KMS-11 (cell line): ENCODE measurements around the gene GHRH.

ENCODE experiments used
- H2AFZ ChIP-seq: fragments of 200-600 bp; sonication (generic); 2 replicates; pipeline ENCODE4 v1.6.1; 2016; ENCODE audit warnings: antibody characterized with exemption, mixed run types, low read depth
- H3K27ac ChIP-seq: fragments of 200-600 bp; sonication (generic); 2 replicates; pipeline ENCODE4 v1.6.1; 2016; ENCODE audit warnings: mild to moderate bottlenecking, mixed run types
- H3K27me3 ChIP-seq: fragments of 200-600 bp; sonication (generic); 2 replicates; pipeline ENCODE4 v1.6.1; 2017; ENCODE audit warnings: mild to moderate bottlenecking, low read depth, mixed run types, moderate library complexity; ENCODE audit not compliant: insufficient read depth
- H3K36me3 ChIP-seq: fragments of 200-600 bp; sonication (generic); 2 replicates; pipeline ENCODE4 v1.6.1; 2017; ENCODE audit warnings: mild to moderate bottlenecking, mixed run types; ENCODE audit not compliant: insufficient read depth
- H3K4me1 ChIP-seq: fragments of 200-600 bp; sonication (generic); 2 replicates; pipeline ENCODE4 v1.6.1; 2016; ENCODE audit warnings: mild to moderate bottlenecking, low read depth, mixed run types; ENCODE audit not compliant: poor library complexity, severe bottlenecking
- H3K4me2 ChIP-seq: fragments of 200-600 bp; sonication (generic); 2 replicates; pipeline ENCODE4 v1.7.0; 2016; ENCODE audit warnings: mild to moderate bottlenecking, mixed run types
- H3K4me3 ChIP-seq: fragments of 200-600 bp; sonication (generic); IDR thresholded peaks from 2 replicates; pipeline ENCODE4 v1.6.1; 2017; ENCODE audit warnings: low read depth, low read length, mixed read lengths; ENCODE audit not compliant: insufficient read depth
- H3K79me2 ChIP-seq: fragments of 200-600 bp; sonication (generic); 2 replicates; pipeline ENCODE4 v1.6.1; 2016; ENCODE audit warnings: low read depth, mixed run types; ENCODE audit not compliant: insufficient read depth
- H3K9ac ChIP-seq: fragments of 200-600 bp; sonication (generic); 2 replicates; pipeline ENCODE4 v1.6.1; 2016; ENCODE audit warnings: mild to moderate bottlenecking, mixed run types
- H4K20me1 ChIP-seq: fragments of 200-600 bp; sonication (generic); 2 replicates; pipeline ENCODE4 v1.6.1; 2016; ENCODE audit warnings: mild to moderate bottlenecking, mixed run types; ENCODE audit not compliant: insufficient read depth
- CTCF ChIP-seq: fragments of 200-600 bp; sonication (generic); conservative IDR thresholded peaks from 2 replicates; pipeline ENCODE4 v1.6.1; 2017; ENCODE audit warnings: low read depth, mild to moderate bottlenecking, antibody characterized with exemption, low read length, moderate library complexity, mixed read lengths

GHRH gene

GRCh38 chr20:37228656-37229055 lies 33.0 kb downstream of the GHRH start:
- Histone ChIP-seq H2AFZ (no peak overlapping the region), H3K79me2 (no peaks in the 10 kb centered on the region), H3K27ac (no peak overlapping the region), H3K9ac (no peak overlapping the region), H3K27me3 (no peaks in the 10 kb centered on the region), H3K4me3 (no peak overlapping the region), H3K4me2 (no peak overlapping the region), H3K36me3 (peaks cover 20% of the 10 kb centered on the region; the same call in 1 of the 2 replicates), H3K4me1 (no peaks in the 10 kb centered on the region), H4K20me1 (no peaks in the 10 kb centered on the region)
- TF ChIP-seq CTCF = no peak

- no peak overlapping the region for H3K27ac ChIP-seq
- no peak overlapping the region for H3K4me2 ChIP-seq
- TF ChIP-seq CTCF = no peak
- peaks cover 22% of the 10 kb centered on the region; the same call in 1 of the 2 replicates for H3K36me3 ChIP-seq
- H3K4me1 ChIP-seq = peaks cover 2% of the 10 kb centered on the region
- no peaks in the 10 kb centered on the region for H4K20me1 ChIP-seq
- H3K79me2 ChIP-seq = no peaks in the 10 kb centered on the region
- no peak overlapping the region for H2AFZ ChIP-seq
- no peak overlapping the region for H3K9ac ChIP-seq
- H3K27me3 ChIP-seq = no peaks in the 10 kb centered on the region
- no peak overlapping the region for H3K4me3 ChIP-seq
Measured at GRCh38 chr20:37228082-37228481, 33.5 kb downstream of the GHRH start.

- Histone ChIP-seq H4K20me1 (no peaks in the 10 kb centered on the region), H3K9ac (no peak overlapping the region), H3K27me3 (no peaks in the 10 kb centered on the region), H3K4me3 (no peak overlapping the region), H3K36me3 (peaks cover 22% of the 10 kb centered on the region; the same call in 1 of the 2 replicates), H3K4me2 (no peak overlapping the region), H2AFZ (no peak overlapping the region), H3K27ac (no peak overlapping the region), H3K79me2 (no peaks in the 10 kb centered on the region), H3K4me1 (peaks cover 13% of the 10 kb centered on the region)
- no peak for TF ChIP-seq CTCF
Measured at GRCh38 chr20:37226889-37227288, 34.7 kb downstream of the GHRH start.

GRCh38 chr20:37225146-37225545 lies 36.5 kb downstream of the GHRH start:
- H2AFZ ChIP-seq = no peak overlapping the region
- H3K79me2 ChIP-seq = no peaks in the 10 kb centered on the region
- H3K9ac ChIP-seq = no peak overlapping the region
- no peak for TF ChIP-seq CTCF
- H3K4me1 ChIP-seq = peaks cover 19% of the 10 kb centered on the region
- H3K27ac ChIP-seq = no peak overlapping the region
- H3K36me3 ChIP-seq = peaks cover 18% of the 10 kb centered on the region; the same call in 1 of the 2 replicates
- H3K27me3 ChIP-seq = no peaks in the 10 kb centered on the region
- no peak overlapping the region for H3K4me2 ChIP-seq
- H3K4me3 ChIP-seq = no peak overlapping the region
- H4K20me1 ChIP-seq = no peaks in the 10 kb centered on the region
